GM21381 (cell line): ENCODE data around the gene ATP8B3.
"Not testable (repeated sequence)": the region's sequence is repeated elsewhere in the genome, so short reads cannot be mapped to it uniquely, and the experiment has no call there.

Source experiments
- ATAC-seq: cut with Tn5 transposase; IDR thresholded peaks from one replicate; pipeline ENCODE4 v1.9.1; 2021; ENCODE audit warnings: mild to moderate bottlenecking, moderate library complexity; ENCODE audit not compliant: unreplicated experiment

ATP8B3 gene

DNA sequence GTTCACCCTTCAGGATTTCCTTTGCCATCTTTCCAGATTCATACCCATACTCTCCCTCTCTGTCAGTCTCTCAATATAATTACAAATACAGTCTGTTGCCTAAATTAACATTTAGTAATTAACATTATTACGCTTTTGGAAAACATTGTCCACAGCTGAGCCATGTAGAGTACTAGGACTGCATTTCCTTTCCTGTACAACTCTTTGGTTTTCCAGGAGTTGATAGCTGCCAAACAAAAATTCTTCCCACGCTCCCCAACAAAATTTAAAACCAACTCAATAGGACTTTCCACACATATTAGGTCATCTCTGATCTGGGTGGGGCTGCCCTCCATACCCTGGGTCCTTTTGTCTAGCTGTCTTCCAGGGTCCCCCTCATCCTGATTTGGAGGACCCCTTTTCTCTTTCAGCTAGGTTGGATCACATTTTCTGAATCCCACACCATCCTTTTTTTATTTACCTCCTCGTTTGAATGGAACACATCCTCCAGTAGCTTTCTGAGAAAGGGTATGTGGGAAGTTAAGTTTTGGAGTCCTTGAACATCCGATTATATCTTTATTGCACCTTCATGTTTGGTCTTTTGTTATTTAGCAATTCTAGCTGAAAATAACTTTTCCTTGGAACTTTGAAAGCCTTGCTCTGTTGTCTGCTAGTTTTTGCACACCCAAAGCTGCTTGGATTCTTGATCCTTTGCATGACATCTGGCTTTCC is 41.1 kb downstream of the ATP8B3 start:
- ATAC-seq = no peak

DNA sequence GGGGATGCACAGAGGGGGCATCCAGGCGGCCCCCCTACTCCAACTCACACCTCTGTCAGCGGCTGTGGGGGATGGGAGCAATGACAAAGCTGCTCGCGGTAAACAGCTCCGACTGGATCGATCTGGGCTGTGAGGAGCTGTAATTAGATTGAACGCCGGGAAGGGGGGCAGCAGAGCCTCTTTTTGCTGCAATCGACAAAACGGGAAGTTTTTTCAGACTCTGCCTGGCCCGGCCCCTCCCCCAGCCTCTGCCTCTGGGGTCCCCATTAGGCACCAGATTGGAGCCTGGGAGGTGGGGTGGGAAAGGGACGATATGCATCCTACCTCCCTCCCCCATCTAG is 42.5 kb downstream of the ATP8B3 start:
- no peak for ATAC-seq

DNA sequence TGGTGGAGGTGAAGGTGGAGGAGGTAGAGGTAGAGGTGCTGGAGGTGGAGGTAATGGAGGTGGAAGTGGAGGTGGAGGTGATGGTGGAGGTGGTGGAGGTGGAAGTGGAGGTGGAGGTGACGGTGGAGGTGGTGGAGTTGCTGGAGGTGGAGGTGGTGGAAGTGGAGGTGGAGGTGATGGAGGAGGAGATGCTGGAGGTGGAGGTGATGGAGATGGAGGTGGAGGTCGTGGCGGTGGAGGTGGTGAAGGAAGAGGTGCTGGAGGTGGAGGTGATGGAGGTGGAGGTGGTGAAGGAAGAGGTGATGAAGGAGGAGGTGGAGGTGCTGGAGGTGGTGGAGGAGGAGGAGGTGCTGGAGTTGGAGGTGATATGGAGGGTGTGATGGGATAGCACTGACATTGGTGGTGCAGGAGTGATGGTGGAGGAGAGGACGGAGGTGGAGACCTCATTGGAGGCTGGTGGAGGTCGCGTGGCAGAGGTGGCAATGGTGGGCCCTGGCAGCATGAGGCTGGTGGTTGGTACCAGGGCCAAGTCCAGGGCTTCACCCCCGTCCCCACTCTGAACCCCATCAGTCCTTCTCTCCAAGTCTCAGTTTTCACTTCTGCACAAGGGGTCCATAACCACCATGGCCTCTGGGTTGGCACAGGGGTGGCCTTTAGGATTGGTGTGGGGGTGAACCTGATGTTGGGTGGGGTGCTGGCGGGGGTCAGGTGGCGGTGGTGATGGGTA is 43.0 kb downstream of the ATP8B3 start:
- no peak for ATAC-seq

DNA sequence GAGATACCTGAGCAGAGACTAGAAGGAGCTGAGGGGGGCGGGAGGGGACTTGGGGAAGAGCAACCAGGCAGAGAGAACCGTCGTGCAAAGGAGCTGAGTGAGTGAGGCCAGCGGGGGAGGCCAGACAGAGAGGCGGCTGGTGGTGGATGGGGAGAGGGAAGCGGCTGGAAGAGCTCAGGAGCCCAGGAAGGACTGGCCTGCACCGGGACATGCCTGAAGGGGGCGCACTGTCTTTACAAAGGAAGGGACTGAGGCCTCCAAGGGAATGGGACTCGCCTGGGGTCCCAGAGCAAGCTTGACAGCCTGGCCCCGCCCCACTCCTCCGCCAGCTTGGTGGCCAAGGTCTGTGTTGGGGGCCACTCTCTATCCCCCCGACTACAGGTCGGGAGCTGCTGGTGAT is 43.8 kb downstream of the ATP8B3 start:
- no peak for ATAC-seq

DNA sequence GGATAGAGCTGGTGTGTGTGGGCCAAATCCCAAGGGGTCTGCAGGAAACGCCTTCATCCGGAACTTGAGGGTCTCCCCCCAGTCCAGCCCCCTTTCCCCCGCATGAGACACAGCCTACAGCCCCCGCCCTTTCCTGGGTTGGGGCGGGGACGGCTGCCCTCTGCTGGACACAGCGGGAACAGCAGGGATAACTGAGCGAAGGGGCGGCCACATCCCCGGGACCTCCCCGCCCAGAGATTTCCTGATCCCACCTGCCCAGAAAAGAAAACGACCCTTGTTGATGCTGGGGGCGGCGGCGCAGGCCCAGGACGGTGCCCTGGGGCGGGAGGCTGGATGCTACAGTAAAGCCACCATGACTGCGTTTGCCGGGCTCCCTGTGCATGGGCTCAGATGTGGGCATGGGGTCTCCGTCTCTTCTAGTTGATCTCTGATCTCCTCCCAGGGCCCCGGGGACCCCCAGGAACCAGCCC is 44.6 kb downstream of the ATP8B3 start:
- ATAC-seq = no peak

DNA sequence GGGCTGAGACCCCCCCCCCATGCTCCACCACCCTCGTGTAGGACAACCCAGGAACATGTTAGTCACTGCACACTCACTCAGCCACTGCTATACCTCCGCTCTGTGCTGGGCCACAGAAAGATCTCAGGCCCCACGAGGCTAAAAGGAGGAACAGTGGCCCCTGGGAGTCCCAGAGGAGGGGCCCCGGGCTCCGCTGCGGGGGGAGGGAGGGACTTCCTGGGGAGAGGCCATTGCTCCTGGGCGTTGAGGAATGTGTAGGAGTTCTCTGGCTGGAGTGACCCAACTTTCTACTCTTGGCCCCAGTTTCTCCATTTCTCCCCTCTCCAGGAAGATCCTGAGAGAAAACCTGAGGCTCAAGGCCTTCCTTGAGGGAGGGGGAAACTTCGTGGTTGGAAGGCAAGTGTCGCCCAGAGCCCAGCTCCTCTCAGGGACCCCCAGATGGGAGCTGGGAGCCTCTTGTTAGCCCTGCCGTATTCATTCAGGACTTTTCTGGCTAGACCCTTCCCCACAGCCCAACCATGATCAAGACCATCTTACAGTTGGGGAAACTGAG is 45.2 kb downstream of the ATP8B3 start:
- ATAC-seq = no peak

DNA sequence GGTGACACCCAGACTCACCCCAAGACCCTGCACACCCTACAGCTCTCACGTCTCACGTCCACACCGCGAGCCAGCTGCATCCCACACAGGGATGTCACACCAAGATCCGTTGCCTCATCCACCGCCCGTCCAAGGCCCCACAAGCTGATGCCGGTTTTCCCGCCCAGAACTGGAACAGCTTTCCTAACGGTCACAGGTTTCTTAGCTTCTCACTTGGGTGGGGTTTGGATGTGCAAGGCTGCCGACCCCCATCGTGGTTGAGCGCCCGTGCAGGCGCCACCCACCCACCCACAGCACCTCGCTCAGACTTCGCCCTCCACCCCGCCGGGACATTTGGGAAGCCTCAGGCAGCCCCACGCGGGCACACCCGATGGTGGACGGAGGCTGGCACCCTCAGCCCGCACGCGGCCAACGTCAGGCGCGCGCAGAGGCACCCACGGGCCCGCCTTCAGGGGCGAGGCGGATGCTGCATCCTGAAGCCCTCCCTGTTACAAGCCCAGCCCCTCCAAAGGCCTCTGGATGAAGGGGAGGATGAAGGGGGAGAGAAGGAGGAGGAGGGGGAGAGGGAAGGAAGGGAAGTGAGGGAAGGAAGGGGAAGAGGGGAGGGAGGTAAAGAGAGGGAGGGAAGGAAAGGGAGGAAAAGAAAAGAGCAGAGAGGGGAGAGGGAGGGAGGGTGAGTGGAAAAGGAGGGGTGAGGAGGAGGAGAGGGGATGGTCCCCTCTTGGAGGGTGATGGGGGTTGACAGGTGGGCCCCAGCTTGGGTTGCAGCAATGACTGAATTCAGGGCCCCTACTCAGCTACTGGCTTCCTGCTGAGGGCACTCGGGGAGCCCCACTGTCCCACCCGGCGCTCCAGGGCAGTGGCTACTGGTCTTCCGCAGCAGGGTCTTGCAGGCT is 45.9 kb downstream of the ATP8B3 start:
- ATAC-seq = no peak

DNA sequence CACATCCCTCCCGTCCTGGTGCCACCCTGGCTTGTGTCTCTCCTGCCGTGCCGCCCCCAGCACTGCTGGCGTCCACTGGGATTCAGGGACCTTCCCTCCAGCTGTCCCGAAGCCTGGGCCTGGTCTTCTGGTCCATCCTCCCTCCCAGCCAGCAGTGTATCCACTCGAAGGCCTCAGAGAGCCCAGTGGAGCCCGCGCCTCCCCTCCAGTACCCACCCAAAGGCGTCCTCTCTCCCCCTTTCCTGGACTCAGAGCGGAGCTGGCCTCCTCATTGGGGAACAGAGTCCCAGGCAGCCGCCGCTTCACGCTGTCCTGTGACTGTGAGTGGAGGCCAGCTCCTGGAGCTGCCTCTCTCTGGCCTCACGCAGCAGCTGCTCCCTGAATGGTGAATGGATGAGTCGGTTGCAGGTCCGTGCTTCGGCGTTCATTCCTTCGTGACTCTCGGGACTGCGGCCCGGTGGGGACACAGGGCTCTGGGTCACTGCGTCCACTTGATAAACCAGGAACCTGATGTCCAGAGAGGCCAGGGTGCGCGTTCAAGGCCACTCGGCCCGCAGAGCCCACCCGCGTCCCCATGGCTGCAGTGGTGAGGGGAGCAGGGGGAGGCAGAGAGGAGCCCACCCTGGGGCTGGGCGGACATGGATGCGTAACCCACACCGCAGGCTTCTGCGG is 46.7 kb downstream of the ATP8B3 start:
- no peak for ATAC-seq

DNA sequence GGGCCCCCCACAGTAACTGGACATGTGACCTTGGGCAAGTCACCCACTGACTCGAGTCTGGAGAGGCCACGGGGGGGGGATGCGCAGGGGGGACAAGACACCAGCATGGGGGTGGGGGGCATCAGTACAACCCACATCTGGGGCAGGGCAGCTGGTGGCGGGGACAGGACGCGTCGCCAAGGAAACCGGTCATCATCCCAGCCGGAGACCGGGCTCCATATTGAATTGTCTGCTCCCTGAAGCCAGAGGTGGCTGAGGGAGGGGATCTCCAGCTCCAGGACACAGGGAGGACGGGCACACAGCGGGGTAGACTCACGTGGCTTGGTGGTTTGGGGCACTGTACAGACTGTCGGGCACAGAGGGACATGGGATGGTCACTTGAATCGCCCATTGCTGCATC is 47.3 kb downstream of the ATP8B3 start:
- ATAC-seq = no peak

DNA sequence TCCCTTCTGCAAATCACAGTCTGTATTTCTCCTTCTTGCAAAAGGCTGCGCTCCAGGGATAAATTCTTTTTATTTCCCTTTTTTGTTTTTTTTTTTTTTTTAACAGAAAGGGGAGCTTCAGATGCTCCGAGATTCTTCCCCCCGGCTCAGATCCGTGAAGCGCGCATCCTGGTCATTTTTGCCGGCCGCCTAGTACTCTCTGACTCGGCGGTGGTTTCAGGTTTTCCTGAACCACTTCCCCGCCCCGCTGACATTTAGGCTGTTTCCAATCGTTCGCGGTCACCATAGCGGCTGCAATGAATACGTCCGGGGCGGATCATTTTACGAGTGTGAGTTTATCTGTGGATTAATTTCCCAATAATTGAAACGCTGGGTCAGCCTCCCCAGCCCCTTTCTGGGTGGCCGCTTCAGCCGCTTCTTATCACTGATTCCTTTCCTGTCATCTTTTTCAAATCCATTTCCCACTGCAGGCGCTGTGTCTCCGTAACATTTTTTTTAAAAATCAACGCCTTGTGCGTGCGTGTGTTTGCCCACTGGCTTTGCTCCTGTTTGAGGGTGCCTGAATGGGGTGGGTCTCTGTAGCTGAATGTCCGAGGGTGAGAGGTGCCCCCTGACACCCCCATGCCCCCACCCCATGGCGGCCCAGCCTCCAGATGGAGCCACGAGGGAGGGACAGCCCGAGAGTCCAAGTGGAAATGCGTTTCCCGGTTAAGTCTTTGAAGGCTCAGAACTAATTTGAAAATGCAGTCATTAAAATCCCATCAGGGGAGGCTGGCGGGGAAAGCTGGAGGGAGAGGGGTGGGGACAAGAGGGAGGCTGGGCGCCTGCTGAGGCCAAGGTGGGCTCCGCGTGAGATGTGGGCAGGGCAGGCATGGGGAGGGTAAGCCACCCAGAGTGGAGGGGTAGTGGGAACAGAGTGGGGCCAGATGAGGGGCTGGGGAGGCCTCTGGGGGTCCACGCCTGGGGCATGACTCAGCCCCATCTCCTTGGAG is 48.1 kb downstream of the ATP8B3 start:
- ATAC-seq = no peak

DNA sequence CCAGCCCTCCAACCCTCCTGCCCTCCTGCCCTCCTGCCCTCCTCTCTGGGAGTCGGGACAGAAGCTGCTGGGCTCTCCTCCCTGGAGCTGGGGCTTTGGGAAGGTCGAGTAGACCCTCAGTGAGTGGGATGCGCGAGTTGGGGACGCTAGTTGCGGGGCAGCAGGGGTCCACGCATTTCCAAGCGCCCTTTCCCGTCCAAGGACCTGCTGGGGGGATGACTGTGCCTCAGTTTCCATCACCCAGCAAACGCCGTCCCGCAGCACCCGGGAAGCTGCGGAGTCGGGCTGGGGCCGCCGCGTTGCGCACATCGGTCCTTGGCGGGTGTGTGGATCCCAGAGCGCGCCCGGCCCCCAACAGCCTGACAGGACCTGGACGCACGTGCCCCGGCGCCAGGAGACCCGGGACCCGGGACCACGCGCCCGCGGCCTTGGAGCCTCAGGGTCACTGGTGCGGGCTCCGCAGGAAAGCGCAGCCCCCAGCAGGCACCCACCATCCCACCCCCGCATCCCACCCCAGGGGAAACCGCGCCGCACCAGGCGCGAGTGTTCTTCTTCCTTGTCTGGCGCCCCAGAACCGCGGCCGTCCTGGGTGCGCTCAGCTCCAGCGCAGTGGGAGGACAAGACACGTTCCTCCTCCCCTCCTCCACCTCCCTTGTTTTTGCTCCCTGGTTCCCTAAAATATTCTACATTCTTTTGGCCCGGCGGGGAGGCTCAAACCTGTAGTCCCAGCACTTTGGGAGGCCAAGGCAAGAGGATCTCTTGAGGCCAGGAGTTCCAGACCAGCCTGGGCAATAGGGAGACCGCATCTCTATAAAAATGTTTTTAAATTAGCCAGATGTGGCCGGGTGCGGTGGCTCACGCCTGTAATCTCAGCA is 49.6 kb downstream of the ATP8B3 start:
- no peak for ATAC-seq

DNA sequence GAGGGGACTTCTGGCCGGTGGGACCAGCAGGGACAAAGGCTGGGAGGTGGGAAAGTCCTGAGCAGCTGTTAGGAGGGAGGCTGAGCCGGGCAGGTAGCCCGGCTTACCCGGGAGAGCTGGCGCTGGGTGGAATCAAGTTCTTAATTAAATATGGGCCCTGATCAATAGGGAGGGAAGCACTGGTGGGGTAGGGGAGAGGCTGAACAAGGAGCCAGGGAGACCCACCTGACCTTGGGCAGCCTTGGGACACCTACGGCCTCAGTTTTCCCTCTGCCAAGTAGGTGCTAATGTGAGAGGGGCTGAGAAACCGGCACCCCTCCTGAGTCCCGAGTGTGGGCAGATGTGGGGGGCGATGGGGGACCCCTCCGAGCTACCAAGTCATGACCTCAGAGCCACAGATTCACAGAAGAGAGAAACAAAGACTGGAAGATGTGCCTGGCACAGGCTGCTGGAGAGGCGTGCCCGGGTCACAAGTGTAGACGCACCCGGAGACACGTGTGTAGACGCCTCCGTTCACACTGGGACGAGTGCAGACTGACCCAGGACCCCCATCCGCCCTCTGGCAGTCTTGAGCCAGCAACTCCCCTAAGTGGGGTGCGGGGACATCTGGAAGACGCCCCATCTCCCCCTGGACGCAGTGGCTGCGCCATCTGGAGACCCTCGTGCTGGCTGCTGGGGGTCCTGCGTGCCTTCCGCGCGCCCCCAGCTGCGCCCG is 50.4 kb downstream of the ATP8B3 start:
- no peak for ATAC-seq

DNA sequence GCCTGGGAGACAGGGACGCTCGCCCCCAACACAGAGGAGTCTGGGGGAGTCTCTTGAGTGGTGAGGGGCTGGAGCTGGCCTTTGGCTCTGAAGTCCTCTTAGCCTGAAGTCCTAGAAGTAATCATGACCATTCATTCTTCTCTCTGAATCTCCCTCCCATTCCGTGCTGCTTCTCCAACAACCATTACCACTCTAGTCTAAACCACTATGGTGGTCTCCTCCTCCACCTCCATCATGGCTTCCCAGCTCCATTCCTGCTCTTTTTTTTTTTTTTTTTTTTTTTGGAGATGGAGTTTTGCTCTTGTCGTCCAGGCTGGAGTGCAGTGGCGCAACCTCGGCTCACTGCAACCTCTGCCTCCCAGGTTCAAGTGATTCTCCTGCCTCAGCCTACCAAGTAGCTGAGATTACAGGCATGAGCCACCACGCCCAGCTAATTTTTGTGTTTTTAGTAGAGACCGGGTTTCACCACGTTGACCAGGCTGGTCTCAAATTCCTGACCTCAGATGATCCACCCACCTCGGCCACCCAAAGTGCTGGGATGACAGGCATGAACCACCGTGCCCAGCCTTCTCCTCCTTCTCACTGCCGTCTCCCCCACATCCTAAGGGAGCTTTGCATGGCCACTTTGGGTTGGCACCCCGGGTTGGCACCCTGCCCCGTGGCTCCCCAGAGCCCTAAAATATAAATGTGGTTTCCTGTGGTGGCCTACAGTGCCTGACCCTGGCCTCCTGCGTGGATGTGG is 51.1 kb downstream of the ATP8B3 start:
- not testable (repeated sequence) for ATAC-seq

DNA sequence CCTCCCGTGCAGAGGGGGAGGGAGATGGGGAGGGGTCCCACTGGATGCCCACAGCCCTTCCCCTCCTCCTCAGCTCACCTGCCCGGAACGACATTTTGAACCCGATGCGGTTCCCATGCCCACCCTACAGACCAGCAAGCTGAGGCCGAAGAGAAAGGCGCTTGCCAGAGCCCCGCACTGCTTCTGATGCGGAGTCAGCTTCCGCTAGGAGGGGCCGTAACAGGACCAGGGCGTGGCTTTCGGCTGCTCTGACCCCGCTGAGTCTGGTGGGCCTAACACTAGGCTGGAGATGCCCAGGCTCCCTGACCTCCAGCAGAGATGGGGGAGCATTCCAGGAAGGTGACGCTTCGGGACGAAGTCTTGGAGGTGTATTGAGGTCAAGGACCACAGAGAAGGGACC is 52.1 kb downstream of the ATP8B3 start:
- no peak for ATAC-seq

DNA sequence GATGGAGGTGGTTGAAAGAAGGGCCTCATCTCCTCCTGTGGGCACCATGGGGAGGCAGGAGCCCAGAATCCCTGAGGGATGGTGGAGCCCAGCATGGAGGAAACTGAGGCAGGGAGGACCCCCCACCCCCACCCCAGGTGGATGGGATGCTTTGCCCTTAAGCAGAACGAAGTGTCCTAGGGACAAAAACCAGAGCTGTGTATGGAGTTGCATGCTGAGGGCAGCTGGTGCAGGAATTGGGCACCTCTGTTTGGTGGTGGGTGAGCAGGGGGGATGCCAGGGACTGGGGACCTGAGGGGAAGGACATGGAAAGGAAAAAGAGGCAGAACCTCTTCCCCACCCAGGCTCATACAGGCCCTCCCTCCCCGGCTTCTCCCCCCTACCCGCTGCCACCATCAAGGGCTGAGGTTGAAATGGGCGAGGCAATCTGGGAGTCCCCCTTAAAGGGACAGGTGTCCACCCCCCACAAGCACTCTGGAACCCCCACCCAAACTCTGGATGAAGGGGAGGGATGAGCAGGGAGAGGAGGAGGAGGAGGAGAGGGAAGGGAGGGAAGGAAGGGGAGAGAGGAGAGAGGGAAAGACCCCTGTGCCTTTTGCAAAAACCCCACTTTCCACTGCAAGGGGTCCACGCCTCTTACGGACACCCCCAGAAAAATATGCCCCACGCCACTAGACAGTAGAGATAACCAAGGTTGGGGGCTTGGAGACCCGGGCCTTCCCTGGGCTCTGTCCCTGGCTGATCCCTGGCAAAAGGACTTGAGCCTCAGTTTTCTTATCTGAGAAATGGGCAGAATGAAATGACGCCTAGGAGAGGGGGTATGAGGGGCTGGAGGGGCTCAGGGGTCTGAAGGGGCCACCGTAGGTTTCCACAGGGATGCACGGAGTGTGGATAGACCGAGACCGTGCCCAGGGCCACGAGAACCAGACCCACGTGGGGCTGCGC is 52.8 kb downstream of the ATP8B3 start:
- ATAC-seq = no peak

DNA sequence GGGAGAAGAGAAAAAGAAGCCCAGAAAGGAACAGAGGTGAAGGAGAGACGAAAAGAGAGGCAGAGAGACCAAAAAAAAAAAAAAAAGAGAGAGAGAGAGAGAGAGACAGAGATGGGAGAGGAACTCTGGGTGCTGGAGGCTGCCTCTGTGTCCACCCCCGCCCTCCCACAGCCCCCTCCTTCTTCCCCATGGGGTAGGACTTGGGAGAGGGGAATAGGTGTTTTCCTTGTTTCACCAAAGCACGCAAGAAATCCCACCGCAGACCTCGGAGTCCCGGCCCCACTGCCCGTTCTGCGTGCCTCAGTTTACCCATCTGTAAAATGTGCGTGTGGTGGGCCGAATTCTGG is 53.9 kb downstream of the ATP8B3 start:
- no peak for ATAC-seq
